Mucosa of descending colon (tissue), 3 donors: ENCODE data around the gene ADAMTS18. TPM values are rescaled to one million over a fixed set of nuclear protein-coding genes. Genes with fewer than 3 reads are reported as not detected.

ENCODE experiments used
- ATAC-seq: fragments of 200-7000 bp; cut with Tn5 transposase; one replicate; pipeline ENCODE4 v1.9.1; 2020; ENCODE audit warnings: mild to moderate bottlenecking, moderate library complexity
- DNase-seq, 3 donors: peaks; one replicate each; pipeline ENCODE4 v3.0.0-alpha.2; 2020
- H3K36me3 ChIP-seq: fragments of 200-600 bp; one replicate; pipeline ENCODE4 v1.8.0; 2021; ENCODE audit warnings: low read depth, mild to moderate bottlenecking
- H3K4me1 ChIP-seq: fragments of 200-600 bp; one replicate; pipeline ENCODE4 v1.8.0; 2021; ENCODE audit warnings: low read depth, mild to moderate bottlenecking
- H3K4me3 ChIP-seq: fragments of 200-600 bp; one replicate; pipeline ENCODE4 v1.8.0; 2021; ENCODE audit warnings: mild to moderate bottlenecking
- H3K9me3 ChIP-seq: fragments of 200-600 bp; one replicate; pipeline ENCODE4 v1.8.0; 2021; ENCODE audit warnings: mild to moderate bottlenecking
- intact Hi-C, 2 donors: fragments of 100-400 bp; cut with DNase I in 1 of 2; cut with micrococcal nuclease in 1 of 2; formaldehyde crosslinking; loops; one replicate each; pipeline versions ENCODE4 v1.11.0 to v1.11.1; 2022; cut with DNase I, micrococcal nuclease
- total RNA-seq, 3 donors: library from RNA; stranded (reverse); fragmentation: NEBNext Ultra II Directional in 2 of 3; extraction: Animal tissue kit (Norgen Biotek cat#: 25700) in 2 of 3; gene quantifications; one replicate each; pipeline versions ENCODE4 v1.2.1 to v1.2.4, GENCODE V29; 2021 to 2023
- TF ChIP-seq, protein P1 (sequence below): fragments of 200-600 bp; IDR thresholded peaks from one replicate; pipeline ENCODE4 v1.8.0; 2022; ENCODE audit warnings: antibody characterized with exemption, mild to moderate bottlenecking
- donor health status: DM: no; HTN: no; CAD: no; lungs with moderate emphysema.
- donor health status: DM: no; HTN: no; CAD: no.
- donor health status: DM: no; HTN: yes; CAD: no.

The ADAMTS18 gene
- total RNA-seq, 3 donors from 2014 or later, result 0.20 to 0.22 TPM; not detected in 1

DNA sequence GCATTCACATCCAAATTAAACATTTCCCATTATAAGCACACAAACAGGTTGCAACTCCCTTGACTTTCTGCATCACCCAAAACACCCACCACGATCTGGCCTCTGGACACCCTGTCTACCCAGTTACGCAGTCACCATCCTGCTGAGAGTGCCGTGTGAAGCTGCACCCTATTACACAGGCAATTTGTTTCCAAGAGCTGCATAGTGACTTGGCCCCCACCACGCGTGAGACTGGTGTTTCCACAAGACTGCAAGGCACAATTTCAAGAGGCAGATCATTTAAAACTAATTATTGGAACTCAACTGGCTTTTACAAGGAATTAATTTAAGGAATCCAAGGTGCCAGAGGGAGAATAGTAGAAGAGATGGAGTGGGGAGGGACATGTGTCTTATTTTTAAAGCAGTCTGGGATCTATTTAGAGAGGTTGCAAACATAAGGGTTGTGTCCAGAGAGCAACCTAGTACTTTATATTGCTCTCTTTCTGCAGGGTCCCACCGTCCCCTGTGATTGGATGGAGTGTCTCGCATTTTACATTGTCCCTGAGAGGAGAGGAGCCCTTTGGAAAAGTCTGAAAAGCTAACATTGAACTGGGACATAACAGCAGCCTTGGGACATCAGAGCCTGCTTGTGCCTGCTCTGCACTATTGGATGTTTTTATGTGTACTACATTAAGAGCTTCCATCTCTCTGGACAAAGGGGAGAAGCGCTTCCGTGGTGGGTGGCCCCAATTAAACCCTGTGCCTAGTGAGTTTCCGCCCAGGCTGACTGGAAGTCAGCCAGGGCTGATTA is 8.7 kb upstream of the ADAMTS18 start:
- TF ChIP-seq, protein P1, sequence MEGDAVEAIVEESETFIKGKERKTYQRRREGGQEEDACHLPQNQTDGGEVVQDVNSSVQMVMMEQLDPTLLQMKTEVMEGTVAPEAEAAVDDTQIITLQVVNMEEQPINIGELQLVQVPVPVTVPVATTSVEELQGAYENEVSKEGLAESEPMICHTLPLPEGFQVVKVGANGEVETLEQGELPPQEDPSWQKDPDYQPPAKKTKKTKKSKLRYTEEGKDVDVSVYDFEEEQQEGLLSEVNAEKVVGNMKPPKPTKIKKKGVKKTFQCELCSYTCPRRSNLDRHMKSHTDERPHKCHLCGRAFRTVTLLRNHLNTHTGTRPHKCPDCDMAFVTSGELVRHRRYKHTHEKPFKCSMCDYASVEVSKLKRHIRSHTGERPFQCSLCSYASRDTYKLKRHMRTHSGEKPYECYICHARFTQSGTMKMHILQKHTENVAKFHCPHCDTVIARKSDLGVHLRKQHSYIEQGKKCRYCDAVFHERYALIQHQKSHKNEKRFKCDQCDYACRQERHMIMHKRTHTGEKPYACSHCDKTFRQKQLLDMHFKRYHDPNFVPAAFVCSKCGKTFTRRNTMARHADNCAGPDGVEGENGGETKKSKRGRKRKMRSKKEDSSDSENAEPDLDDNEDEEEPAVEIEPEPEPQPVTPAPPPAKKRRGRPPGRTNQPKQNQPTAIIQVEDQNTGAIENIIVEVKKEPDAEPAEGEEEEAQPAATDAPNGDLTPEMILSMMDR, result no peak
- Histone ChIP-seq H3K9me3 (no peaks in the 10 kb centered on the region), H3K4me3 (no peak overlapping the region), H3K36me3 (no peaks in the 10 kb centered on the region), H3K4me1 (no peaks in the 10 kb centered on the region)
- ATAC-seq, result no peak
- DNase-seq, result no peak
- intact Hi-C loops, result no loop called here

DNA sequence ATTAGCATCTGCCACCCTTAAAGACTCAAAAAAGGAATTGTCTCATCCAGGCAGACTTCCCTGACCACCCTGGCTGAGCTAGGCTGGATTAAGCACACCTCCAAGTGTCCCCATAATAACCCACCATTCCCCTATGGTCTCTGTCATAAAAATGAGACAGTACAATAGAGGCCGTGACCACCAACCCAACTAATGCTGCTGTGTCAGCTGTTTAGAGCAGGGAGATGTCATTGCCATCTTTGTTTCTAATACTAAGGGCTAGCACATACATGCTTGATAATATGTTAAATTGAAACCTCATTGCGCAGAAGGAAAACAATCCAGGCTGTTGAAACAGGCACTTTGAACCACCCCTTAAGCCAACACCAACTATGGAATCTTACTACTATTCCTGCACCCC is 7.2 kb upstream of the ADAMTS18 start:
- H3K4me1 ChIP-seq, result no peaks in the 10 kb centered on the region
- TF ChIP-seq, protein P1, result no peak
- ATAC-seq (no peak), DNase-seq (no peak)
- H3K9me3 ChIP-seq, result no peaks in the 10 kb centered on the region
- H3K36me3 ChIP-seq, result no peaks in the 10 kb centered on the region
- intact Hi-C loops, result no loop called here
- H3K4me3 ChIP-seq, result no peak overlapping the region

DNA sequence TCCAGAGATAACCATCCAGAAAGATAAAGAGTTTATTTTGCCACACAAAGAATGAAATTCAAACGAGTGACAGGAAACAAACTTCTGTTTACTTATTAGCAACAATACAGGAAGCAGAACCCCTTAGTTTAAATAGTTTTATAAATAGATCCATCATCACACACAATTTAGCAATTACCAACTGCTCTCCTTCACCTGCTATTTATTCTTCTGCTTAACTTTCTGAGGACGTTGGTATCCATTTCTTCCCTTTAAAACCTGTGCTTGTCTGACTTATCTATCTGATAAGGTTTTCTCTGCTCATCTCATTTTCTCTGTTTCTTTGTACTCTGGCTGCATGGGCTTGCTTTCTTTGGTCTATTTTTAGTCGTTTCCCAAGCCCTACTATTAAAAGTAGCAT is 4.3 kb upstream of the ADAMTS18 start:
- DNase-seq (no peak), ATAC-seq (no peak)
- no peaks in the 10 kb centered on the region for H3K9me3 ChIP-seq
- intact Hi-C loops, result no loop called here
- TF ChIP-seq, protein P1, result no peak
- no peak overlapping the region for H3K4me3 ChIP-seq
- H3K4me1 ChIP-seq, result no peaks in the 10 kb centered on the region
- no peaks in the 10 kb centered on the region for H3K36me3 ChIP-seq

DNA sequence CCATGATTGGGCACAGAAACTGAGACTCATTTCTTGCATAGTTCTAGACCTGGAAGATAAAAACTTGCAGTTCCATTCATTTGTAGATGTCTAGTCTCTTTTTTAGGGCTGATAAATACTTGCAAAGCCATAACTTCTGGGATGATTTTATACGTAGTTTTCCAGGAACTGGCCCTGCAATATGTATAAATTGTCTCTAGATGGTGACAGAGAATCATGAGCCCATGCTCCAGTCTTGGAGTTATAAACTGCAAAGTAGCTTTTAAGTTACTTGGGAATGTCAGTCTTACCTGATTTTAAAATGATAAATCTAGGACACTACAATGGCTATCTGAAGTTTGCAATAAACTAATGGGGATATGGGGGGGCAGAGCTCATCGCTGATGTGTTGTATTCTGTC is 3.0 kb upstream of the ADAMTS18 start:
- H3K9me3 ChIP-seq, result no peaks in the 10 kb centered on the region
- DNase-seq (no peak), ATAC-seq (no peak)
- no peaks in the 10 kb centered on the region for H3K4me1 ChIP-seq
- intact Hi-C loops, result no loop called here
- no peaks in the 10 kb centered on the region for H3K36me3 ChIP-seq
- H3K4me3 ChIP-seq, result no peak overlapping the region
- TF ChIP-seq, protein P1, result no peak

DNA sequence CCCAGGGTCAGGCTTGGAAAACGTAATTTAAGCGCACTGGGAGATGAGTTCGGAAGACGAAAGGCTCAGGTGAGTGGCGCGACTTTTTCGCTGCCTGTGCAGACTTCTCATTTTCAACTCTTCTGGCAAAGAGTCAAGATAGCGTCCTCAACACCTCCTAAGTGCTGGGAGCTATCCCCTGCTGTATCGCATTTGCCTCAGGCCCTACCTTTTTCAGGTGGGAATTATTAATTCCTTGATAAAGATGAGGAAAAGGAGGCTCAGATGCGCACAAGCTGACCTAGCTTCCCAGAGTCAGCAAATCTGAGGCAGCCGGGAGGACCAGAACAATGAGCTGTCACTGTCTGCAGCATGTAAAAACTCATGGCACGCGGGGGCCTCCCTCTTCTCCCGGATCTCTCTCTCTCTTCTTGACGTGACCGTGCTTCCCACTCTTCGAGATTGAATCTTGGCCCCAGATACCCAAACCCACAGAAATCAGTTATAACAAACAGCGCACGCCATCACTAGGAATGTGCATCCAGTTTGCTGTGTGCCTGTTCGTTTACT is 512 bp upstream of the ADAMTS18 start:
- TF ChIP-seq, protein P1, result no peak
- no peak for ATAC-seq
- H3K4me3 ChIP-seq, result no peak overlapping the region
- H3K4me1 ChIP-seq, result no peaks in the 10 kb centered on the region
- intact Hi-C loops, result no loop called here
- H3K36me3 ChIP-seq, result no peaks in the 10 kb centered on the region
- no peaks in the 10 kb centered on the region for H3K9me3 ChIP-seq
- no peak for DNase-seq
